Effector memory CD8-positive, alpha-beta T cell (primary cell): ENCODE measurements around the gene MTA2.
"Not testable (repeated sequence)": the region's sequence is repeated elsewhere in the genome, so short reads cannot be mapped to it uniquely, and the experiment has no call there.

Source experiments
- ATAC-seq: fragments of 150-1000 bp; cut with Tn5 transposase; replicated peaks from 2 replicates; pipeline ENCODE4 v1.10.0; 2021; ENCODE audit warnings: mild to moderate bottlenecking, moderate library complexity
- DNase-seq, 3 experiments: peaks; one replicate each; pipeline ENCODE4 v3.0.0; 2021
- H3K27ac Mint-ChIP-seq, 2 donors: one replicate each; pipeline ENCODE4 v1.8.0; 2022; ENCODE audit warnings: mild to moderate bottlenecking in 2 of 2, mixed read lengths in 2 of 2, moderate library complexity in 2 of 2
- H3K27me3 Mint-ChIP-seq, 2 donors: one replicate each; pipeline ENCODE4 v1.8.0; 2022; ENCODE audit warnings: mixed read lengths in 2 of 2
- H3K36me3 Mint-ChIP-seq: one replicate; pipeline ENCODE4 v1.8.0; 2022; ENCODE audit warnings: mild to moderate bottlenecking, moderate library complexity, mixed read lengths; ENCODE audit not compliant: insufficient read depth
- H3K4me1 Mint-ChIP-seq, 2 donors: one replicate each; pipeline ENCODE4 v1.8.0; 2022; ENCODE audit warnings: low read depth in 2 of 2, mixed read lengths in 2 of 2
- H3K4me3 Mint-ChIP-seq, 2 donors: one replicate each; pipeline ENCODE4 v1.8.0; 2022; ENCODE audit warnings: mild to moderate bottlenecking in 2 of 2, mixed read lengths in 2 of 2, moderate library complexity in 2 of 2
- H3K9me3 Mint-ChIP-seq, 2 donors: one replicate each; pipeline ENCODE4 v1.8.0; 2022; ENCODE audit warnings: mixed read lengths in 2 of 2
- total RNA-seq, 9 experiments: gene quantifications; one replicate each; lab custom pipeline; 2026; lab: John Stamatoyannopoulos, UW

MTA2 gene
- 207 to 392 (median 267) reads per million in 9 experiments for total RNA-seq

- ATAC-seq (peak; percentile 77), DNase-seq (peak; percentile 99 to 100 (median 100))
- Mint-ChIP-seq H3K27ac (peak within 1 kb of the TSS; percentile 92 to 93), H3K36me3 (peaks cover 68% of the 10 kb centered on the region), H3K27me3 (no peaks in the 10 kb centered on the region), H3K4me1 (peaks cover 47 to 56% of the 10 kb centered on the region in 2 donors), H3K9me3 (no peaks in the 10 kb centered on the region), H3K4me3 (peak within 1 kb of the TSS; percentile 95 to 98)
Measured at GRCh38 chr11:62601372-62602140, at the start of gene MTA2. MTA2 (minus strand) TSS chr11:62601865; CDS start chr11:62601450, 415 bp downstream.

- Mint-ChIP-seq H3K4me1 (peaks cover 17 to 25% of the 10 kb centered on the region in 2 donors), H3K27ac (peak overlapping the region in 1 of 2 donors; percentile 49)
Measured at GRCh38 chr11:62650283-62650682, 48.6 kb upstream of the MTA2 start.

GRCh38 chr11:62649486-62649885 lies 47.8 kb upstream of the MTA2 start:
- Mint-ChIP-seq H3K4me3 (no peak overlapping the region), H3K36me3 (peaks cover 43% of the 10 kb centered on the region), H3K27ac (no peak overlapping the region)

More at GRCh38 chr11:62650283-62650682, 48.6 kb upstream of the MTA2 start:
- not testable (repeated sequence) for H3K9me3 Mint-ChIP-seq, DNase-seq, H3K4me3 Mint-ChIP-seq, H3K27me3 Mint-ChIP-seq, ATAC-seq
- H3K36me3 Mint-ChIP-seq: peaks cover 43% of the 10 kb centered on the region

GRCh38 chr11:62648967-62649364 lies 47.3 kb upstream of the MTA2 start:
- Mint-ChIP-seq H3K36me3 (peaks cover 41% of the 10 kb centered on the region), H3K4me1 (peaks cover 21 to 29% of the 10 kb centered on the region in 2 donors)
- no peak for ATAC-seq

More at GRCh38 chr11:62649486-62649885, 47.8 kb upstream of the MTA2 start:
- no peak for DNase-seq
- ATAC-seq: no peak
- no peaks in the 10 kb centered on the region for H3K27me3 Mint-ChIP-seq
- H3K9me3 Mint-ChIP-seq: no peaks in the 10 kb centered on the region
- peaks cover 21 to 29% of the 10 kb centered on the region in 2 donors for H3K4me1 Mint-ChIP-seq

GRCh38 chr11:62648185-62648966 lies 46.7 kb upstream of the MTA2 start:
- H3K4me3 Mint-ChIP-seq: no peak overlapping the region
- no peaks in the 10 kb centered on the region for H3K9me3 Mint-ChIP-seq
- H3K27ac Mint-ChIP-seq: no peak overlapping the region
- DNase-seq: no peak
- no peaks in the 10 kb centered on the region for H3K27me3 Mint-ChIP-seq
- peaks cover 38% of the 10 kb centered on the region for H3K36me3 Mint-ChIP-seq
- no peak for ATAC-seq
- peaks cover 18 to 27% of the 10 kb centered on the region in 2 donors for H3K4me1 Mint-ChIP-seq

More at GRCh38 chr11:62648967-62649364, 47.3 kb upstream of the MTA2 start:
- Mint-ChIP-seq H3K4me3 (no peak overlapping the region), H3K9me3 (no peaks in the 10 kb centered on the region), H3K27me3 (no peaks in the 10 kb centered on the region), H3K27ac (no peak overlapping the region)
- DNase-seq: no peak

- ATAC-seq: no peak
- Mint-ChIP-seq H3K27ac (no peak overlapping the region), H3K27me3 (no peaks in the 10 kb centered on the region), H3K4me1 (peaks cover 14 to 24% of the 10 kb centered on the region in 2 donors), H3K36me3 (peaks cover 36% of the 10 kb centered on the region), H3K4me3 (no peak overlapping the region), H3K9me3 (no peaks in the 10 kb centered on the region)
- DNase-seq: no peak
Measured at GRCh38 chr11:62647609-62648005, 45.9 kb upstream of the MTA2 start.

GRCh38 chr11:62646825-62647608 lies 45.4 kb upstream of the MTA2 start:
- no peak for DNase-seq
- H3K4me3 Mint-ChIP-seq: peak overlapping the region; percentile 86 to 93
- peak overlapping the region; percentile 86 to 96 for H3K27ac Mint-ChIP-seq

GRCh38 chr11:62645946-62646824 lies 44.5 kb upstream of the MTA2 start, which contains the start of gene GANAB:
GANAB (minus strand) TSS chr11:62646613; CDS start chr11:62646599, 14 bp downstream.
- Mint-ChIP-seq H3K36me3 (peaks cover 35% of the 10 kb centered on the region), H3K27ac (peak within 1 kb of the TSS; percentile 86 to 96), H3K9me3 (no peaks in the 10 kb centered on the region), H3K4me1 (peaks cover 9 to 17% of the 10 kb centered on the region in 2 donors), H3K27me3 (no peaks in the 10 kb centered on the region), H3K4me3 (peak within 1 kb of the TSS; percentile 86 to 93)
- peak; percentile 96 to 98 (median 96) for DNase-seq
- peak; percentile 98 for ATAC-seq

More at GRCh38 chr11:62646825-62647608, 45.4 kb upstream of the MTA2 start:
- no peaks in the 10 kb centered on the region for H3K27me3 Mint-ChIP-seq
- H3K4me1 Mint-ChIP-seq: peaks cover 9 to 19% of the 10 kb centered on the region in 2 donors
- H3K36me3 Mint-ChIP-seq: peaks cover 36% of the 10 kb centered on the region
- ATAC-seq: no peak
- no peaks in the 10 kb centered on the region for H3K9me3 Mint-ChIP-seq

GRCh38 chr11:62645671-62645945 lies 43.9 kb upstream of the MTA2 start:
- DNase-seq: no peak
- no peak for ATAC-seq
- Mint-ChIP-seq H3K9me3 (no peaks in the 10 kb centered on the region), H3K27ac (peak overlapping the region; percentile 86 to 96), H3K4me1 (peaks cover 9 to 15% of the 10 kb centered on the region in 2 donors), H3K36me3 (peaks cover 35% of the 10 kb centered on the region), H3K4me3 (peak overlapping the region; percentile 86 to 93), H3K27me3 (no peaks in the 10 kb centered on the region)

GRCh38 chr11:62644220-62644619 lies 42.6 kb upstream of the MTA2 start:
- Mint-ChIP-seq H3K27me3 (no peaks in the 10 kb centered on the region), H3K9me3 (no peaks in the 10 kb centered on the region), H3K27ac (peak overlapping the region; percentile 12 to 87), H3K36me3 (peaks cover 43% of the 10 kb centered on the region), H3K4me3 (peak overlapping the region in 1 of 2 donors; percentile 43), H3K4me1 (peaks cover 16 to 18% of the 10 kb centered on the region in 2 donors)
- DNase-seq (no peak), ATAC-seq (no peak)

GRCh38 chr11:62632492-62632891 lies 30.8 kb upstream of the MTA2 start:
- Mint-ChIP-seq H3K4me3 (no peak overlapping the region), H3K4me1 (peaks cover 1 to 12% of the 10 kb centered on the region in 2 donors), H3K27me3 (no peaks in the 10 kb centered on the region), H3K9me3 (no peaks in the 10 kb centered on the region), H3K27ac (peak overlapping the region; percentile 50 to 52), H3K36me3 (peaks cover 92% of the 10 kb centered on the region)
- ATAC-seq: no peak
- DNase-seq: no peak

- Mint-ChIP-seq H3K27ac (no peak overlapping the region), H3K27me3 (no peaks in the 10 kb centered on the region), H3K36me3 (peaks cover 59% of the 10 kb centered on the region), H3K4me3 (no peak overlapping the region), H3K9me3 (no peaks in the 10 kb centered on the region), H3K4me1 (no peaks in the 10 kb centered on the region)
- ATAC-seq (no peak), DNase-seq (no peak)
Measured at GRCh38 chr11:62627713-62628112, 26.0 kb upstream of the MTA2 start.
